Uterus (tissue), 2 donors: Measurements from ENCODE around the gene SND1.

Experiments
- CTCF ChIP-seq, 4 experiments: fragments of 200-600 bp in 2 of 4; fragments of 450-650 bp in 2 of 4; sonication (generic) in 2 of 4; IDR thresholded peaks; one replicate each; pipeline ENCODE4 v1.5.1; 2016 to 2019; ENCODE audit warnings: antibody characterized with exemption in 4 of 4, mild to moderate bottlenecking in 2 of 4, moderate library complexity in 1 of 4
- POLR2A ChIP-seq, 2 donors: fragments of 450-650 bp; IDR thresholded peaks; one replicate each; pipeline ENCODE4 v1.6.1; 2016; ENCODE audit warnings: antibody characterized with exemption in 2 of 2, mild to moderate bottlenecking in 1 of 2, moderate library complexity in 1 of 2

GRCh38 chr7:127912901-127913300 lies 260.9 kb downstream of the SND1 start:
- TF ChIP-seq CTCF (IDR thresholded peaks at IDR 0.05) (no peak), POLR2A (IDR thresholded peaks at IDR 0.05) (no peak)
